Measurements from ENCODE around the gene ZNF485.

The ZNF485 gene

GRCh38 chr10:43648398-43649184, 42.4 kb downstream of the ZNF485 start, which contains the start of gene ZNF32:
TSS of gene ZNF32 (minus strand) at chr10:43648881. CDS start at chr10:43646133, 2,748 bp downstream.
- TF ChIP-seq CTCF (IDR thresholded peaks at IDR 0.05; ENCODE audit: insufficient read depth, low read depth, low read length, missing control alignments), result no peak
- H3K4me3 ChIP-seq (ENCODE audit: low read length), result peak within 1 kb of the TSS; percentile 64
- peak; percentile 85 for DNase-seq (ENCODE audit: low read depth)

GRCh38 chr10:43649185-43649523, 42.9 kb downstream of the ZNF485 start:
- no peak for DNase-seq (ENCODE audit: low read depth)
- H3K4me3 ChIP-seq (ENCODE audit: low read length), result peak overlapping the region; percentile 64
- TF ChIP-seq CTCF (IDR thresholded peaks at IDR 0.05; ENCODE audit: insufficient read depth, low read depth, low read length, missing control alignments), result no peak

- DNase-seq (ENCODE audit: low read depth), result no peak
- no peak for TF ChIP-seq CTCF (IDR thresholded peaks at IDR 0.05; ENCODE audit: insufficient read depth, low read depth, low read length, missing control alignments)
- H3K4me3 ChIP-seq (ENCODE audit: low read length), result no peak overlapping the region
Observed at GRCh38 chr10:43653746-43654145, 47.5 kb downstream of the ZNF485 start.

GRCh38 chr10:43655311-43655710, 49.1 kb downstream of the ZNF485 start:
- TF ChIP-seq CTCF (IDR thresholded peaks at IDR 0.05; ENCODE audit: insufficient read depth, low read depth, low read length, missing control alignments), result no peak
- DNase-seq (ENCODE audit: low read depth), result no peak

GRCh38 chr10:43658227-43658626, 52.0 kb downstream of the ZNF485 start:
- no peak for DNase-seq (ENCODE audit: low read depth)
- TF ChIP-seq CTCF (IDR thresholded peaks at IDR 0.05; ENCODE audit: insufficient read depth, low read depth, low read length, missing control alignments), result no peak
- H3K4me3 ChIP-seq (ENCODE audit: low read length), result no peak overlapping the region

More at GRCh38 chr10:43655311-43655710, 49.1 kb downstream of the ZNF485 start:
- no peak overlapping the region for H3K4me3 ChIP-seq (ENCODE audit: low read length)

- DNase-seq (ENCODE audit: low read depth), result no peak
- no peak for TF ChIP-seq CTCF (IDR thresholded peaks at IDR 0.05; ENCODE audit: insufficient read depth, low read depth, low read length, missing control alignments)
- H3K4me3 ChIP-seq (ENCODE audit: low read length), result no peak overlapping the region
Observed at GRCh38 chr10:43665054-43665453, 58.8 kb downstream of the ZNF485 start.

GRCh38 chr10:43666552-43666951, 60.3 kb downstream of the ZNF485 start:
- DNase-seq (ENCODE audit: low read depth), result no peak
- H3K4me3 ChIP-seq (ENCODE audit: low read length), result no peak overlapping the region
- no peak for TF ChIP-seq CTCF (IDR thresholded peaks at IDR 0.05; ENCODE audit: insufficient read depth, low read depth, low read length, missing control alignments)

All from epithelial cell of esophagus (primary cell).